OCI-LY3 (cell line): ENCODE measurements around the gene GPR42.

Source experiments
- EZH2phosphoT487 ChIP-seq: fragments of 200-600 bp; shearing (Covaris generic); IDR thresholded peaks from 2 replicates; pipeline ENCODE4 v1.6.1; 2018; ENCODE audit warnings: antibody characterized with exemption, mixed run types, low read depth
- TF ChIP-seq, protein P1 (sequence below): fragments of 200-600, 300-600 bp; sonication (generic); IDR thresholded peaks from 2 replicates; pipeline ENCODE4 v1.5.1; 2014; ENCODE audit warnings: antibody characterized with exemption, low read length, low read depth

DNA sequence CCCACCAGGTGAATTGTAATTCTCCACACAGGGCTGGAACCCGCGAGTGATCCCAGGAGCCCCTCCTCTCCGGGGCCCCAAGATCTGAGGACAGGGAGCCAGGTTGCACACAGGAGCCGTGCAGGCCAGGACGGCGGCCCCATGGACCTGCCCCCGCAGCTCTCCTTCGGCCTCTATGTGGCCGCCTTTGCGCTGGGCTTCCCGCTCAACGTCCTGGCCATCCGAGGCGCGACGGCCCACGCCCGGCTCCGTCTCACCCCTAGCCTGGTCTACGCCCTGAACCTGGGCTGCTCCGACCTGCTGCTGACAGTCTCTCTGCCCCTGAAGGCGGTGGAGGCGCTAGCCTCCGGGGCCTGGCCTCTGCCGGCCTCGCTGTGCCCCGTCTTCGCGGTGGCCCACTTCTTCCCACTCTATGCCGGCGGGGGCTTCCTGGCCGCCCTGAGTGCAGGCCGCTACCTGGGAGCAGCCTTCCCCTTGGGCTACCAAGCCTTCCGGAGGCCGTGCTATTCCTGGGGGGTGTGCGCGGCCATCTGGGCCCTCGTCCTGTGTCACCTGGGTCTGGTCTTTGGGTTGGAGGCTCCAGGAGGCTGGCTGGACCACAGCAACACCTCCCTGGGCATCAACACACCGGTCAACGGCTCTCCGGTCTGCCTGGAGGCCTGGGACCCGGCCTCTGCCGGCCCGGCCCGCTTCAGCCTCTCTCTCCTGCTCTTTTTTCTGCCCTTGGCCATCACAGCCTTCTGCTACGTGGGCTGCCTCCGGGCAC is 19.3 kb upstream of the GPR42 start:
- TF ChIP-seq, protein P1, sequence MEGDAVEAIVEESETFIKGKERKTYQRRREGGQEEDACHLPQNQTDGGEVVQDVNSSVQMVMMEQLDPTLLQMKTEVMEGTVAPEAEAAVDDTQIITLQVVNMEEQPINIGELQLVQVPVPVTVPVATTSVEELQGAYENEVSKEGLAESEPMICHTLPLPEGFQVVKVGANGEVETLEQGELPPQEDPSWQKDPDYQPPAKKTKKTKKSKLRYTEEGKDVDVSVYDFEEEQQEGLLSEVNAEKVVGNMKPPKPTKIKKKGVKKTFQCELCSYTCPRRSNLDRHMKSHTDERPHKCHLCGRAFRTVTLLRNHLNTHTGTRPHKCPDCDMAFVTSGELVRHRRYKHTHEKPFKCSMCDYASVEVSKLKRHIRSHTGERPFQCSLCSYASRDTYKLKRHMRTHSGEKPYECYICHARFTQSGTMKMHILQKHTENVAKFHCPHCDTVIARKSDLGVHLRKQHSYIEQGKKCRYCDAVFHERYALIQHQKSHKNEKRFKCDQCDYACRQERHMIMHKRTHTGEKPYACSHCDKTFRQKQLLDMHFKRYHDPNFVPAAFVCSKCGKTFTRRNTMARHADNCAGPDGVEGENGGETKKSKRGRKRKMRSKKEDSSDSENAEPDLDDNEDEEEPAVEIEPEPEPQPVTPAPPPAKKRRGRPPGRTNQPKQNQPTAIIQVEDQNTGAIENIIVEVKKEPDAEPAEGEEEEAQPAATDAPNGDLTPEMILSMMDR, result no peak
- TF ChIP-seq EZH2phosphoT487, result no peak
